GM23338 (cell line): ENCODE data around the gene ADIPOR2. TPM values are rescaled to one million over a fixed set of nuclear protein-coding genes. Genes with fewer than 3 reads are reported as not detected.

ENCODE experiments used
- ATAC-seq: fragments of 200-7000 bp; cut with Tn5 transposase; 3 replicates; pipeline ENCODE4 v1.9.1; 2020
- DNase-seq: peaks from one replicate; pipeline ENCODE4 v3.0.0-alpha.2; 2015; ENCODE audit warnings: low spot score
- H2AFZ ChIP-seq: fragments of 200-600 bp; sonication (generic); 2 replicates; pipeline ENCODE4 v1.8.0; 2016; ENCODE audit warnings: antibody characterized with exemption, mild to moderate bottlenecking, moderate library complexity
- H3F3A ChIP-seq: fragments of 200-600 bp; sonication (generic); replicated peaks from 2 replicates; pipeline ENCODE4 v1.8.0; 2017; ENCODE audit warnings: antibody characterized with exemption, mixed run types, low read depth
- H3K27ac ChIP-seq: fragments of 200-600 bp; sonication (generic); 2 replicates; pipeline ENCODE4 v1.6.1; 2016; ENCODE audit warnings: low read depth
- H3K27me3 ChIP-seq: fragments of 200-600 bp; sonication (generic); 2 replicates; pipeline ENCODE4 v1.8.0; 2016; ENCODE audit warnings: mild to moderate bottlenecking, mixed run types, moderate library complexity; ENCODE audit not compliant: insufficient read depth
- H3K36me3 ChIP-seq: fragments of 200-600 bp; sonication (generic); 2 replicates; pipeline ENCODE4 v1.8.0; 2016; ENCODE audit warnings: mild to moderate bottlenecking; ENCODE audit not compliant: insufficient read depth
- H3K4me1 ChIP-seq: fragments of 200-600 bp; sonication (generic); 2 replicates; pipeline ENCODE4 v1.8.0; 2016; ENCODE audit warnings: mild to moderate bottlenecking, moderate library complexity; ENCODE audit not compliant: insufficient read depth
- H3K4me2 ChIP-seq: fragments of 200-600 bp; sonication (generic); 2 replicates; pipeline ENCODE4 v1.7.1; 2017; ENCODE audit warnings: mixed run types
- H3K4me3 ChIP-seq: fragments of 200-600 bp; sonication (generic); 2 replicates; pipeline ENCODE4 v1.6.1; 2016; ENCODE audit warnings: mixed run types
- H3K79me2 ChIP-seq: fragments of 200-600 bp; sonication (generic); replicated peaks from 2 replicates; pipeline ENCODE4 v1.8.0; 2017; ENCODE audit warnings: mild to moderate bottlenecking; ENCODE audit not compliant: insufficient read depth
- H3K9me2 ChIP-seq: fragments of 200-600 bp; sonication (generic); 2 replicates; pipeline ENCODE4 v1.8.0; 2017; ENCODE audit not compliant: insufficient read depth
- H4K20me1 ChIP-seq: fragments of 200-600 bp; sonication (generic); replicated peaks from 2 replicates; pipeline ENCODE4 v1.8.0; 2017; ENCODE audit warnings: mild to moderate bottlenecking; ENCODE audit not compliant: insufficient read depth
- H3K27ac Mint-ChIP-seq: 2 replicates; pipeline ENCODE4 v1.8.0; 2020; ENCODE audit warnings: inconsistent platforms, mild to moderate bottlenecking, moderate library complexity, mixed read lengths
- H3K27me3 Mint-ChIP-seq: 3 replicates; pipeline ENCODE4 v1.8.0; 2022; ENCODE audit warnings: low read depth, mild to moderate bottlenecking, moderate library complexity, mixed read lengths, inconsistent platforms; ENCODE audit not compliant: insufficient read depth, poor library complexity
- H3K36me3 Mint-ChIP-seq: 3 replicates; pipeline ENCODE4 v1.8.0; 2021; ENCODE audit warnings: low read depth, mild to moderate bottlenecking, inconsistent platforms, moderate library complexity, mixed read lengths
- H3K4me1 Mint-ChIP-seq: 3 replicates; pipeline ENCODE4 v1.8.0; 2020; ENCODE audit warnings: mild to moderate bottlenecking, inconsistent platforms, mixed read lengths
- H3K4me3 Mint-ChIP-seq: 3 replicates; pipeline ENCODE4 v1.8.0; 2021; ENCODE audit warnings: moderate library complexity, mild to moderate bottlenecking, inconsistent platforms, mixed read lengths
- H3K9me3 Mint-ChIP-seq: 3 replicates; pipeline ENCODE4 v1.8.0; 2020; ENCODE audit warnings: moderate library complexity, mild to moderate bottlenecking, inconsistent platforms, mixed read lengths
- CREB1 ChIP-seq: fragments of 250-450 bp; sonication (Bioruptor Pico); IDR thresholded peaks from 2 replicates; pipeline ENCODE4 v1.5.0; 2020; ENCODE audit warnings: low read depth, mild to moderate bottlenecking, moderate library complexity
- EZH2 ChIP-seq: fragments of 200-600 bp; sonication (generic); IDR thresholded peaks from one replicate; pipeline ENCODE4 v1.8.0; 2017; ENCODE audit warnings: antibody characterized with exemption, mild to moderate bottlenecking, low read depth; ENCODE audit not compliant: unreplicated experiment
- EZH2phosphoT487 ChIP-seq: fragments of 200-600 bp; sonication (generic); IDR thresholded peaks from one replicate; pipeline ENCODE4 v1.8.1; 2018; ENCODE audit warnings: antibody characterized with exemption; ENCODE audit not compliant: unreplicated experiment
- JUNB ChIP-seq: IDR thresholded peaks from one replicate; pipeline ENCODE4 v1.6.1; 2016; ENCODE audit warnings: antibody characterized with exemption; ENCODE audit not compliant: unreplicated experiment
- NANOG ChIP-seq: IDR thresholded peaks from 2 replicates; pipeline ENCODE4 v1.6.1; 2016; ENCODE audit warnings: antibody characterized with exemption, borderline replicate concordance
- POLR2AphosphoS5 ChIP-seq: IDR thresholded peaks from 2 replicates; pipeline ENCODE4 v1.6.1; 2016; ENCODE audit warnings: antibody characterized with exemption, low read depth
- STAT1 ChIP-seq: IDR thresholded peaks from one replicate; pipeline ENCODE4 v1.6.1; 2016; ENCODE audit warnings: antibody characterized with exemption; ENCODE audit not compliant: unreplicated experiment
- ZNF114 ChIP-seq: fragments of 250-450 bp; sonication (Bioruptor Pico); IDR thresholded peaks from 2 replicates; pipeline ENCODE4 v1.5.0; 2020; ENCODE audit warnings: mild to moderate bottlenecking, moderate library complexity
- ZNF331 ChIP-seq: fragments of 250-450 bp; sonication (Bioruptor Pico); IDR thresholded peaks from 2 replicates; pipeline ENCODE4 v1.5.0; 2020; ENCODE audit warnings: low read depth, mild to moderate bottlenecking, moderate library complexity
- polyA plus RNA-seq: library from polyadenylated mRNA; unstranded; fragments of >200 nt; fragmentation: Nextera tagmentation; extraction: Ambion mirVana; gene quantifications from 2 replicates; pipeline ENCODE4 v1.2.1, GENCODE V29; 2016
- total RNA-seq: library from RNA; depleted of rRNA; stranded (reverse); fragments of >200 nt; shearing (Covaris generic); gene quantifications from 2 replicates; pipeline ENCODE4 v1.2.3, GENCODE V29; 2014
- TF ChIP-seq, protein P1 (sequence below): IDR thresholded peaks from one replicate; pipeline ENCODE4 v1.6.1; 2018; ENCODE audit warnings: antibody characterized with exemption; ENCODE audit not compliant: unreplicated experiment
- TF ChIP-seq, protein P2 (sequence below): fragments of 250-450 bp; sonication (Bioruptor Pico); IDR thresholded peaks from 2 replicates; pipeline ENCODE4 v1.5.0; 2020; ENCODE audit warnings: mild to moderate bottlenecking, moderate library complexity
- TF ChIP-seq, protein P3 (sequence below): IDR thresholded peaks from 2 replicates; pipeline ENCODE4 v1.6.1; 2016; ENCODE audit warnings: antibody characterized with exemption
- TF ChIP-seq, protein P4 (sequence below), 2 experiments: fragments of 200-600 bp in 1 of 2; sonication (generic) in 1 of 2; conservative IDR thresholded peaks; 2 replicates each; pipeline versions ENCODE4 v1.5.1 to v1.6.1; 2016 to 2017; ENCODE audit warnings: antibody characterized with exemption in 2 of 2, low read depth in 2 of 2, mild to moderate bottlenecking in 2 of 2, moderate library complexity in 1 of 2

Gene ADIPOR2
- total and polyA plus RNA-seq, 2 experiments from 2014 or later, result 11.7 to 36.2 TPM

DNA sequence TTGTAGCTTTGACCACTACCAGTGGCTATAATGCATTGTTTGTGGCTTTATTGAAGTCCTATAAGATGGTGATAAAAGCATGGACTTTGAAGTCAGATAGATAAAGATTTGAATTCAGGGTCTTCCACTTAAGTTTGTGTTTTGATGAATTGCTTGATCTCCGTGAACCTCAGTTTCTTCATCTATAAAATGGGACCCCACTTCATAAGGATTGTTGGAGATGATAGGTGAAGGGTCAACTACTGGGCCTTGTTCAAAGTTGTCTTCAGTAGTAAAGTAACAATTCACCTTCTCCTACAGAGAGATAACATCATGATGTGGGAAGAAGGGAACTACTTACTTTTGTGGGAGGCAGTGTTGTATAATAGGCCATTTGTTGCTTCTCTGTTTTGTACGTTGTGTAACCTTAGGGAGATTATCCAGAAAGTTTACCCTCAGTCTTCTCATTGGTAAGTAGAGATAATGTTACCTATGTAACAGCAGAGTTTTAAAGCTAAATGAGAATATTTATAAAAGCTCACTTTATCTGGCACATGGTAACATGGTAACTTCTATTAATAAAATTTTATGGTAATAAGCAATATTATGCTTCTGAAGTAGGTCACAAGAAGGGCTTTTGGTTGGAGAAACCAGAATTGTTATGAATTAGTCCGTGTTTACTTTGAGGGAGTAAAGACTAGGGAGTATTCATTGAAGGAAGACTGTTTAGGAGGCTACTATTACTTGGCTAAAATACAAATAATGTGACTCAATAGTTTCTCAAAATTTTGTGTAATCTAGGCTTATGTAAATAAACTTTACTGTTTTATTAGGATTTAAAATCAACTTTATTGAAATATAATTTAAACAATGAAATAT lies 15.1 kb downstream of the ADIPOR2 start:
- H3K27ac ChIP-seq, result no peak overlapping the region
- peaks cover 1% of the 10 kb centered on the region for H3K27me3 Mint-ChIP-seq
- peaks cover 11% of the 10 kb centered on the region; the same call in 2 of the 3 replicates for H3K36me3 Mint-ChIP-seq
- no peak overlapping the region for H3K4me3 ChIP-seq
- H2AFZ ChIP-seq, result no peak overlapping the region
- no peak overlapping the region for H3K27ac Mint-ChIP-seq
- no peak overlapping the region for H3K4me2 ChIP-seq
- no peaks in the 10 kb centered on the region for H3K9me2 ChIP-seq
- peaks cover 39% of the 10 kb centered on the region for H4K20me1 ChIP-seq
- peaks cover 100% of the 10 kb centered on the region for H3K79me2 ChIP-seq
- no peaks in the 10 kb centered on the region for H3K9me3 Mint-ChIP-seq
- 0 out of 2 replicates have a peak, but pooled peaks cover 7% of the 10 kb centered on the region for H3K4me1 ChIP-seq
- H3F3A ChIP-seq, result 0 out of 2 replicates have a peak, but pooled peaks cover 3% of the 10 kb centered on the region
- no peak for TF ChIP-seq POLR2AphosphoS5
- no peak for TF ChIP-seq ZNF114 (CRISPR knock-in tag)
- TF ChIP-seq ZNF331 (CRISPR knock-in tag), result no peak
- TF ChIP-seq, protein P1, sequence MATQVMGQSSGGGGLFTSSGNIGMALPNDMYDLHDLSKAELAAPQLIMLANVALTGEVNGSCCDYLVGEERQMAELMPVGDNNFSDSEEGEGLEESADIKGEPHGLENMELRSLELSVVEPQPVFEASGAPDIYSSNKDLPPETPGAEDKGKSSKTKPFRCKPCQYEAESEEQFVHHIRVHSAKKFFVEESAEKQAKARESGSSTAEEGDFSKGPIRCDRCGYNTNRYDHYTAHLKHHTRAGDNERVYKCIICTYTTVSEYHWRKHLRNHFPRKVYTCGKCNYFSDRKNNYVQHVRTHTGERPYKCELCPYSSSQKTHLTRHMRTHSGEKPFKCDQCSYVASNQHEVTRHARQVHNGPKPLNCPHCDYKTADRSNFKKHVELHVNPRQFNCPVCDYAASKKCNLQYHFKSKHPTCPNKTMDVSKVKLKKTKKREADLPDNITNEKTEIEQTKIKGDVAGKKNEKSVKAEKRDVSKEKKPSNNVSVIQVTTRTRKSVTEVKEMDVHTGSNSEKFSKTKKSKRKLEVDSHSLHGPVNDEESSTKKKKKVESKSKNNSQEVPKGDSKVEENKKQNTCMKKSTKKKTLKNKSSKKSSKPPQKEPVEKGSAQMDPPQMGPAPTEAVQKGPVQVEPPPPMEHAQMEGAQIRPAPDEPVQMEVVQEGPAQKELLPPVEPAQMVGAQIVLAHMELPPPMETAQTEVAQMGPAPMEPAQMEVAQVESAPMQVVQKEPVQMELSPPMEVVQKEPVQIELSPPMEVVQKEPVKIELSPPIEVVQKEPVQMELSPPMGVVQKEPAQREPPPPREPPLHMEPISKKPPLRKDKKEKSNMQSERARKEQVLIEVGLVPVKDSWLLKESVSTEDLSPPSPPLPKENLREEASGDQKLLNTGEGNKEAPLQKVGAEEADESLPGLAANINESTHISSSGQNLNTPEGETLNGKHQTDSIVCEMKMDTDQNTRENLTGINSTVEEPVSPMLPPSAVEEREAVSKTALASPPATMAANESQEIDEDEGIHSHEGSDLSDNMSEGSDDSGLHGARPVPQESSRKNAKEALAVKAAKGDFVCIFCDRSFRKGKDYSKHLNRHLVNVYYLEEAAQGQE, result no peak
- TF ChIP-seq, protein P2, sequence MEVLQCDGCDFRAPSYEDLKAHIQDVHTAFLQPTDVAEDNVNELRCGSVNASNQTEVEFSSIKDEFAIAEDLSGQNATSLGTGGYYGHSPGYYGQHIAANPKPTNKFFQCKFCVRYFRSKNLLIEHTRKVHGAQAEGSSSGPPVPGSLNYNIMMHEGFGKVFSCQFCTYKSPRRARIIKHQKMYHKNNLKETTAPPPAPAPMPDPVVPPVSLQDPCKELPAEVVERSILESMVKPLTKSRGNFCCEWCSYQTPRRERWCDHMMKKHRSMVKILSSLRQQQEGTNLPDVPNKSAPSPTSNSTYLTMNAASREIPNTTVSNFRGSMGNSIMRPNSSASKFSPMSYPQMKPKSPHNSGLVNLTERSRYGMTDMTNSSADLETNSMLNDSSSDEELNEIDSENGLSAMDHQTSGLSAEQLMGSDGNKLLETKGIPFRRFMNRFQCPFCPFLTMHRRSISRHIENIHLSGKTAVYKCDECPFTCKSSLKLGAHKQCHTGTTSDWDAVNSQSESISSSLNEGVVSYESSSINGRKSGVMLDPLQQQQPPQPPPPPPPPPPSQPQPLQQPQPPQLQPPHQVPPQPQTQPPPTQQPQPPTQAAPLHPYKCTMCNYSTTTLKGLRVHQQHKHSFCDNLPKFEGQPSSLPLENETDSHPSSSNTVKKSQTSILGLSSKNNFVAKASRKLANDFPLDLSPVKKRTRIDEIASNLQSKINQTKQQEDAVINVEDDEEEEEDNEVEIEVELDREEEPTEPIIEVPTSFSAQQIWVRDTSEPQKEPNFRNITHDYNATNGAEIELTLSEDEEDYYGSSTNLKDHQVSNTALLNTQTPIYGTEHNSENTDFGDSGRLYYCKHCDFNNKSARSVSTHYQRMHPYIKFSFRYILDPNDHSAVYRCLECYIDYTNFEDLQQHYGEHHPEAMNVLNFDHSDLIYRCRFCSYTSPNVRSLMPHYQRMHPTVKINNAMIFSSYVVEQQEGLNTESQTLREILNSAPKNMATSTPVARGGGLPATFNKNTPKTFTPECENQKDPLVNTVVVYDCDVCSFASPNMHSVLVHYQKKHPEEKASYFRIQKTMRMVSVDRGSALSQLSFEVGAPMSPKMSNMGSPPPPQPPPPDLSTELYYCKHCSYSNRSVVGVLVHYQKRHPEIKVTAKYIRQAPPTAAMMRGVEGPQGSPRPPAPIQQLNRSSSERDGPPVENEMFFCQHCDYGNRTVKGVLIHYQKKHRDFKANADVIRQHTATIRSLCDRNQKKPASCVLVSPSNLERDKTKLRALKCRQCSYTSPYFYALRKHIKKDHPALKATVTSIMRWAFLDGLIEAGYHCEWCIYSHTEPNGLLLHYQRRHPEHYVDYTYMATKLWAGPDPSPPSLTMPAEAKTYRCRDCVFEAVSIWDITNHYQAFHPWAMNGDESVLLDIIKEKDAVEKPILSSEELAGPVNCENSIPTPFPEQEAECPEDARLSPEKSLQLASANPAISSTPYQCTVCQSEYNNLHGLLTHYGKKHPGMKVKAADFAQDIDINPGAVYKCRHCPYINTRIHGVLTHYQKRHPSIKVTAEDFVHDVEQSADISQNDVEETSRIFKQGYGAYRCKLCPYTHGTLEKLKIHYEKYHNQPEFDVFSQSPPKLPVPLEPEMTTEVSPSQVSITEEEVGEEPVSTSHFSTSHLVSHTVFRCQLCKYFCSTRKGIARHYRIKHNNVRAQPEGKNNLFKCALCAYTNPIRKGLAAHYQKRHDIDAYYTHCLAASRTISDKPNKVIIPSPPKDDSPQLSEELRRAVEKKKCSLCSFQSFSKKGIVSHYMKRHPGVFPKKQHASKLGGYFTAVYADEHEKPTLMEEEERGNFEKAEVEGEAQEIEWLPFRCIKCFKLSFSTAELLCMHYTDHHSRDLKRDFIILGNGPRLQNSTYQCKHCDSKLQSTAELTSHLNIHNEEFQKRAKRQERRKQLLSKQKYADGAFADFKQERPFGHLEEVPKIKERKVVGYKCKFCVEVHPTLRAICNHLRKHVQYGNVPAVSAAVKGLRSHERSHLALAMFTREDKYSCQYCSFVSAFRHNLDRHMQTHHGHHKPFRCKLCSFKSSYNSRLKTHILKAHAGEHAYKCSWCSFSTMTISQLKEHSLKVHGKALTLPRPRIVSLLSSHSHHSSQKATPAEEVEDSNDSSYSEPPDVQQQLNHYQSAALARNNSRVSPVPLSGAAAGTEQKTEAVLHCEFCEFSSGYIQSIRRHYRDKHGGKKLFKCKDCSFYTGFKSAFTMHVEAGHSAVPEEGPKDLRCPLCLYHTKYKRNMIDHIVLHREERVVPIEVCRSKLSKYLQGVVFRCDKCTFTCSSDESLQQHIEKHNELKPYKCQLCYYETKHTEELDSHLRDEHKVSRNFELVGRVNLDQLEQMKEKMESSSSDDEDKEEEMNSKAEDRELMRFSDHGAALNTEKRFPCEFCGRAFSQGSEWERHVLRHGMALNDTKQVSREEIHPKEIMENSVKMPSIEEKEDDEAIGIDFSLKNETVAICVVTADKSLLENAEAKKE (CRISPR knock-in tag), result no peak
- TF ChIP-seq JUNB, result no peak
- no peak for TF ChIP-seq NANOG
- TF ChIP-seq STAT1, result no peak
- TF ChIP-seq, protein P3, sequence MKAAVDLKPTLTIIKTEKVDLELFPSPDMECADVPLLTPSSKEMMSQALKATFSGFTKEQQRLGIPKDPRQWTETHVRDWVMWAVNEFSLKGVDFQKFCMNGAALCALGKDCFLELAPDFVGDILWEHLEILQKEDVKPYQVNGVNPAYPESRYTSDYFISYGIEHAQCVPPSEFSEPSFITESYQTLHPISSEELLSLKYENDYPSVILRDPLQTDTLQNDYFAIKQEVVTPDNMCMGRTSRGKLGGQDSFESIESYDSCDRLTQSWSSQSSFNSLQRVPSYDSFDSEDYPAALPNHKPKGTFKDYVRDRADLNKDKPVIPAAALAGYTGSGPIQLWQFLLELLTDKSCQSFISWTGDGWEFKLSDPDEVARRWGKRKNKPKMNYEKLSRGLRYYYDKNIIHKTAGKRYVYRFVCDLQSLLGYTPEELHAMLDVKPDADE, result no peak
- no peak for TF ChIP-seq EZH2phosphoT487
- TF ChIP-seq EZH2, result no peak
- TF ChIP-seq CREB1 (CRISPR knock-in tag), result no peak
- TF ChIP-seq, protein P4, sequence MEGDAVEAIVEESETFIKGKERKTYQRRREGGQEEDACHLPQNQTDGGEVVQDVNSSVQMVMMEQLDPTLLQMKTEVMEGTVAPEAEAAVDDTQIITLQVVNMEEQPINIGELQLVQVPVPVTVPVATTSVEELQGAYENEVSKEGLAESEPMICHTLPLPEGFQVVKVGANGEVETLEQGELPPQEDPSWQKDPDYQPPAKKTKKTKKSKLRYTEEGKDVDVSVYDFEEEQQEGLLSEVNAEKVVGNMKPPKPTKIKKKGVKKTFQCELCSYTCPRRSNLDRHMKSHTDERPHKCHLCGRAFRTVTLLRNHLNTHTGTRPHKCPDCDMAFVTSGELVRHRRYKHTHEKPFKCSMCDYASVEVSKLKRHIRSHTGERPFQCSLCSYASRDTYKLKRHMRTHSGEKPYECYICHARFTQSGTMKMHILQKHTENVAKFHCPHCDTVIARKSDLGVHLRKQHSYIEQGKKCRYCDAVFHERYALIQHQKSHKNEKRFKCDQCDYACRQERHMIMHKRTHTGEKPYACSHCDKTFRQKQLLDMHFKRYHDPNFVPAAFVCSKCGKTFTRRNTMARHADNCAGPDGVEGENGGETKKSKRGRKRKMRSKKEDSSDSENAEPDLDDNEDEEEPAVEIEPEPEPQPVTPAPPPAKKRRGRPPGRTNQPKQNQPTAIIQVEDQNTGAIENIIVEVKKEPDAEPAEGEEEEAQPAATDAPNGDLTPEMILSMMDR (conservative IDR thresholded peaks at IDR 0.05; ENCODE audit: low read depth in 2 of 2), result no peak
- ATAC-seq (no peak), DNase-seq (no peak)
- peaks cover 5% of the 10 kb centered on the region for H3K4me1 Mint-ChIP-seq
- H3K36me3 ChIP-seq, result no peaks in the 10 kb centered on the region
- no peak overlapping the region for H3K4me3 Mint-ChIP-seq
- H3K27me3 ChIP-seq, result no peaks in the 10 kb centered on the region
